Measurements from ENCODE around the gene HDGF. TPM values are rescaled to one million over a fixed set of nuclear protein-coding genes. Genes with fewer than 3 reads are reported as not detected.
A peak's percentile ranks its signal among the peaks of the same experiment; 100 is the strongest.

Gene HDGF
- total and polyA plus RNA-seq, 2 of the 8 experiments (the other 6 are each of a cell fraction or from before 2014, with no cell fraction given): 145 to 391 TPM

GRCh38 chr1:156750711-156751450, 594 bp downstream of the HDGF start (continued):
- TF ChIP-seq TAF7 (optimal IDR thresholded peaks at IDR 0.05; ENCODE audit: borderline replicate concordance, low read depth, low read length): peak; percentile 9
- peak; percentile 32 for TF ChIP-seq CTBP2 (IDR thresholded peaks at IDR 0.05; ENCODE audit: borderline replicate concordance, insufficient read depth, insufficient read length, low read length)
- TF ChIP-seq POLR2AphosphoS5 (IDR thresholded peaks at IDR 0.05; ENCODE audit: low read depth, low read length): peak; percentile 67; the same call in 1 of the 2 replicates
- TF ChIP-seq JUND (IDR thresholded peaks at IDR 0.05; ENCODE audit: low read length): no peak
- peak; percentile 54 for TF ChIP-seq MAX (IDR thresholded peaks at IDR 0.05)
- TF ChIP-seq ASH2L (IDR thresholded peaks at IDR 0.05; ENCODE audit: low read length): no peak
- TF ChIP-seq NRF1 (IDR thresholded peaks at IDR 0.05; ENCODE audit: low read depth, low read length): no peak
- TF ChIP-seq PHF8 (conservative IDR thresholded peaks at IDR 0.05; ENCODE audit: low read depth, low read length): peak; percentile 52

All from H1 (cell line).